ENCODE data around the gene CTXND1. TPM values are rescaled to one million over a fixed set of nuclear protein-coding genes. Genes with fewer than 3 reads are reported as not detected.

The CTXND1 gene
- total and polyA plus RNA-seq, 2 of the 4 experiments (the other 2 are of a cell fraction) = not detected

GRCh38 chr15:80202016-80202315, 50.0 kb downstream of the CTXND1 start:
- Histone ChIP-seq H4K5ac (ENCODE audit: low read depth, low read length) (no peak overlapping the region), H2AFZ (replicated peaks; ENCODE audit: low read length, poor library complexity) (no peak overlapping the region), H3K23ac (ENCODE audit: low read depth, low read length) (no peak overlapping the region), H3K14ac (replicated peaks; ENCODE audit: low read depth, low read length) (no peak overlapping the region), H3K9me3 (ENCODE audit: control insufficient read depth, insufficient read depth, low read length) (no peaks in the 10 kb centered on the region), H4K20me1 (ENCODE audit: insufficient read depth, low read length) (no peaks in the 10 kb centered on the region), H3K4me3 (ENCODE audit: insufficient read depth, low read depth, low read length) (no peak overlapping the region), H2BK15ac (ENCODE audit: low read depth, low read length) (no peak overlapping the region), H4K8ac (ENCODE audit: low read depth in 2 of 2, low read length in 2 of 2) (no peak overlapping the region), H3K36me3 (ENCODE audit: control insufficient read depth, insufficient read depth, low read length) (no peaks in the 10 kb centered on the region), H2BK120ac (ENCODE audit: low read depth, low read length) (no peak overlapping the region), H4K91ac (ENCODE audit: insufficient read depth, low read depth, low read length) (no peak overlapping the region), H3K56ac (ENCODE audit: extremely low read depth, insufficient read depth, low read length) (no peak overlapping the region), H3K9ac (ENCODE audit: low read depth, low read length) (no peak overlapping the region), H2AK9ac (replicated peaks; ENCODE audit: low read depth, low read length, poor library complexity) (no peak overlapping the region), H2BK5ac (ENCODE audit: low read depth, low read length, poor library complexity, severe bottlenecking) (no peak overlapping the region), H3K4me1 (ENCODE audit: control insufficient read depth, insufficient read depth, low read length) (no peaks in the 10 kb centered on the region), H3K9me1 (ENCODE audit: insufficient read depth, low read length) (peaks cover 3% of the 10 kb centered on the region; the same call in 1 of the 2 replicates), H3K79me1 (ENCODE audit: low read depth in 1 of 2, low read length in 2 of 2) (no peaks in the 10 kb centered on the region), H2BK20ac (ENCODE audit: low read depth, low read length) (no peak overlapping the region), H3K18ac (ENCODE audit: low read depth, low read length) (no peak overlapping the region), H3K4me2 (ENCODE audit: low read depth, low read length) (no peak overlapping the region), H3K4ac (ENCODE audit: low read depth, low read length) (no peak overlapping the region), H3K27me3 (ENCODE audit: control insufficient read depth, insufficient read depth, low read length) (peaks cover 29% of the 10 kb centered on the region), H2AK5ac (ENCODE audit: low read depth, low read length) (no peak overlapping the region), H3K27ac (ENCODE audit: insufficient read depth, low read length) (no peak overlapping the region)
- WGBS, 2 experiments (ENCODE audit: extremely low coverage in 2 of 2, insufficient read length in 1 of 2) = no CpG with 5 or more reads among the region's 2 CpGs
- no TSS peak for BruUV-seq (replicated peaks)
- in situ Hi-C loops (cut with MboI; ENCODE audit: low sequenced_read_pairs) = no loop called here
- ChIA-PET CTCF (no interaction called here), POLR2A (ENCODE audit: unreplicated experiment) (no interaction called here)
- dilution Hi-C loops (cut with HindIII; ENCODE audit: low sequenced_read_pairs, unreplicated experiment) = no loop called here
- intact Hi-C loops (cut with micrococcal nuclease) = no loop called here
- no peak for DNase-seq
- ATAC-seq (ENCODE audit: low read depth) = no peak
- TF ChIP-seq MAFK (IDR thresholded peaks at IDR 0.05; ENCODE audit: low read depth, low read length) = no peak

All from IMR-90 (cell line).